OCI-LY7 (cell line): Measurements from ENCODE around the gene TAAR1. TPM values are rescaled to one million over a fixed set of nuclear protein-coding genes. Genes with fewer than 3 reads are reported as not detected.

Source experiments
- BruUV-seq: library from RNA; stranded (reverse); fragments of 400-500 nt; replicated peaks from 2 replicates; lab custom pipeline; 2021; lab: Mats Ljungman, UMichigan
- CTCF ChIA-PET: fragments of 300-600 bp; sonication (Branson Sonifier 250); formaldehyde crosslinking; loops from one replicate; lab custom pipeline; 2022; ENCODE audit warnings: antibody characterized with exemption; ENCODE audit not compliant: unreplicated experiment; lab: Charles Lee
- POLR2A ChIA-PET: fragments of 300-600 bp; sonication (Branson Sonifier 250); formaldehyde crosslinking; loops from one replicate; lab custom pipeline; 2022; ENCODE audit warnings: antibody characterized with exemption; lab: Charles Lee
- DNase-seq: peaks from one replicate; pipeline ENCODE4 v3.0.0-alpha.2; 2015; ENCODE audit warnings: low spot score
- H2AFZ ChIP-seq: fragments of 200-600 bp; sonication (generic), shearing (Covaris generic); 2 replicates; pipeline ENCODE4 v1.6.1; 2014; ENCODE audit warnings: mild to moderate bottlenecking, antibody characterized with exemption, low read length, moderate library complexity
- H3K27ac ChIP-seq: fragments of 200-600 bp; sonication (generic); 2 replicates; pipeline ENCODE4 v1.5.1; 2014; ENCODE audit warnings: mixed run types, low read depth, mild to moderate bottlenecking, moderate library complexity, low read length, inconsistent platforms; ENCODE audit not compliant: poor library complexity, severe bottlenecking
- H3K36me3 ChIP-seq: fragments of 200-600 bp; sonication (generic); 2 replicates; pipeline ENCODE4 v1.6.1; 2014; ENCODE audit warnings: mild to moderate bottlenecking, antibody characterized with exemption, low read length, moderate library complexity, mixed read lengths; ENCODE audit not compliant: insufficient read depth
- H3K4me1 ChIP-seq: fragments of 200-600 bp; sonication (generic); 2 replicates; pipeline ENCODE4 v1.5.1; 2014; ENCODE audit warnings: mild to moderate bottlenecking, low read length; ENCODE audit not compliant: insufficient read depth, poor library complexity, severe bottlenecking
- H3K4me2 ChIP-seq: fragments of 200-600 bp; sonication (generic); 2 replicates; pipeline ENCODE4 v1.6.1; 2014; ENCODE audit warnings: mild to moderate bottlenecking, low read length
- H3K4me3 ChIP-seq: fragments of 200-600 bp; sonication (generic); 2 replicates; pipeline ENCODE4 v1.5.1; 2014; ENCODE audit warnings: mild to moderate bottlenecking, low read depth, low read length; ENCODE audit not compliant: poor library complexity, severe bottlenecking
- H3K79me2 ChIP-seq: fragments of 200-600 bp; sonication (generic); 2 replicates; pipeline ENCODE4 v1.6.1; 2016; ENCODE audit warnings: low read depth, mild to moderate bottlenecking, low read length, moderate library complexity, mixed read lengths; ENCODE audit not compliant: insufficient read depth
- H3K9me2 ChIP-seq: fragments of 200-600 bp; sonication (generic); 2 replicates; pipeline ENCODE4 v1.6.1; 2016; ENCODE audit warnings: mild to moderate bottlenecking, low read length, mixed read lengths; ENCODE audit not compliant: insufficient read depth
- H3K9me3 ChIP-seq: fragments of 200-600 bp; sonication (generic); 2 replicates; pipeline ENCODE4 v1.6.1; 2014; ENCODE audit warnings: mild to moderate bottlenecking, mixed run types, low read length, mixed read lengths
- H4K20me1 ChIP-seq: fragments of 200-600 bp; sonication (generic); 2 replicates; pipeline ENCODE4 v1.6.1; 2014; ENCODE audit warnings: mild to moderate bottlenecking, antibody characterized with exemption, low read length, moderate library complexity, mixed read lengths; ENCODE audit not compliant: insufficient read depth
- CTCF ChIP-seq: fragments of 200-600 bp; sonication (generic); conservative IDR thresholded peaks from 2 replicates; pipeline ENCODE4 v1.5.1; 2014; ENCODE audit warnings: mild to moderate bottlenecking, antibody characterized with exemption, low read length, moderate library complexity, mixed read lengths
- EZH2phosphoT487 ChIP-seq: fragments of 200-600 bp; sonication (generic); IDR thresholded peaks from 2 replicates; pipeline ENCODE4 v1.6.1; 2018; ENCODE audit warnings: low read depth, borderline replicate concordance, mild to moderate bottlenecking, mixed run types, antibody characterized with exemption, low read length, moderate library complexity, mixed read lengths
- intact Hi-C: fragments of 100-400 bp; cut with micrococcal nuclease; formaldehyde crosslinking; loops from one replicate; pipeline ENCODE4 v1.10.0; 2022; ENCODE audit not compliant: unreplicated experiment
- total RNA-seq, 2 experiments: library from RNA; depleted of rRNA in 1 of 2; stranded (reverse); fragments of >200 nt in 1 of 2; shearing (Covaris generic) in 1 of 2; gene quantifications; 2 replicates each; pipeline ENCODE4 v1.2.3, GENCODE V29; 2014 to 2022

TAAR1 gene
- total RNA-seq, 2 experiments from 2014 or later: not detected

- ChIA-PET POLR2A (interaction anchor here (0.6 to 1.5 kb wide), 3 partner anchors 10 to 1072 kb away, joined by 3 to 8 read pairs (median 3); no protein-coding TSS in a partner anchor), CTCF (no interaction called here)
- no peaks in the 10 kb centered on the region for H3K36me3 ChIP-seq
- no peak overlapping the region for H3K4me3 ChIP-seq
- peaks cover 9% of the 10 kb centered on the region for H3K4me1 ChIP-seq
- no peak overlapping the region for H3K27ac ChIP-seq
- no peak for DNase-seq
- no TSS peak for BruUV-seq
- no peak for TF ChIP-seq CTCF
- TF ChIP-seq EZH2phosphoT487: no peak
- intact Hi-C loops: no loop called here
- no peak overlapping the region for H3K4me2 ChIP-seq
- no peaks in the 10 kb centered on the region for H4K20me1 ChIP-seq
- H2AFZ ChIP-seq: no peak overlapping the region
- H3K79me2 ChIP-seq: no peaks in the 10 kb centered on the region
- H3K9me3 ChIP-seq: no peaks in the 10 kb centered on the region
- H3K9me2 ChIP-seq: no peaks in the 10 kb centered on the region
Observed at GRCh38 chr6:132634796-132635195, 24.2 kb downstream of the TAAR1 start.

- H3K79me2 ChIP-seq: no peaks in the 10 kb centered on the region
- BruUV-seq: no TSS peak
- DNase-seq: no peak
- H4K20me1 ChIP-seq: no peaks in the 10 kb centered on the region
- H3K4me3 ChIP-seq: no peak overlapping the region
- CTCF ChIA-PET: no interaction called here
- TF ChIP-seq CTCF: no peak
- no peak for TF ChIP-seq EZH2phosphoT487
- no peak overlapping the region for H3K4me2 ChIP-seq
- no peaks in the 10 kb centered on the region for H3K36me3 ChIP-seq
- no peaks in the 10 kb centered on the region for H3K9me2 ChIP-seq
- no peaks in the 10 kb centered on the region for H3K4me1 ChIP-seq
- no peak overlapping the region for H3K27ac ChIP-seq
- H2AFZ ChIP-seq: no peak overlapping the region
- no peaks in the 10 kb centered on the region for H3K9me3 ChIP-seq
- intact Hi-C loops: no loop called here
- POLR2A ChIA-PET: interaction anchor here (0.5 to 1.2 kb wide), 3 partner anchors 8 to 37 kb away, joined by 3 to 7 read pairs (median 4); no protein-coding TSS in a partner anchor
Observed at GRCh38 chr6:132633362-132633761, 25.6 kb downstream of the TAAR1 start.

- no peaks in the 10 kb centered on the region for H4K20me1 ChIP-seq
- TF ChIP-seq EZH2phosphoT487 (no peak), CTCF (no peak)
- no TSS peak for BruUV-seq
- POLR2A ChIA-PET: interaction anchor here (1.6 to 1.7 kb wide), 2 partner anchors 9 to 11 kb away, joined by 3 to 8 read pairs; no protein-coding TSS in a partner anchor
- no peaks in the 10 kb centered on the region for H3K36me3 ChIP-seq
- no peak within 1 kb of the TSS for H3K4me2 ChIP-seq
- intact Hi-C loops: no loop called here
- no peak within 1 kb of the TSS for H3K4me3 ChIP-seq
- H3K9me2 ChIP-seq: no peaks in the 10 kb centered on the region
- H3K27ac ChIP-seq: no peak within 1 kb of the TSS
- no peaks in the 10 kb centered on the region for H3K4me1 ChIP-seq
- no peaks in the 10 kb centered on the region for H3K9me3 ChIP-seq
- no peak for DNase-seq
- no peak within 1 kb of the TSS for H2AFZ ChIP-seq
- CTCF ChIA-PET: no interaction called here
- no peaks in the 10 kb centered on the region for H3K79me2 ChIP-seq
Observed at GRCh38 chr6:132624175-132624574, 34.8 kb downstream of the TAAR1 start, which contains the start of gene TAAR2. TSS of gene TAAR2 (minus strand) at chr6:132624275. CDS start at chr6:132624275, 0 bp downstream.
